ENCODE data around the gene MYOF.
"Not testable (repeated sequence)": the region's sequence is repeated elsewhere in the genome, so short reads cannot be mapped to it uniquely, and the experiment has no call there.

- TF ChIP-seq, protein P1, sequence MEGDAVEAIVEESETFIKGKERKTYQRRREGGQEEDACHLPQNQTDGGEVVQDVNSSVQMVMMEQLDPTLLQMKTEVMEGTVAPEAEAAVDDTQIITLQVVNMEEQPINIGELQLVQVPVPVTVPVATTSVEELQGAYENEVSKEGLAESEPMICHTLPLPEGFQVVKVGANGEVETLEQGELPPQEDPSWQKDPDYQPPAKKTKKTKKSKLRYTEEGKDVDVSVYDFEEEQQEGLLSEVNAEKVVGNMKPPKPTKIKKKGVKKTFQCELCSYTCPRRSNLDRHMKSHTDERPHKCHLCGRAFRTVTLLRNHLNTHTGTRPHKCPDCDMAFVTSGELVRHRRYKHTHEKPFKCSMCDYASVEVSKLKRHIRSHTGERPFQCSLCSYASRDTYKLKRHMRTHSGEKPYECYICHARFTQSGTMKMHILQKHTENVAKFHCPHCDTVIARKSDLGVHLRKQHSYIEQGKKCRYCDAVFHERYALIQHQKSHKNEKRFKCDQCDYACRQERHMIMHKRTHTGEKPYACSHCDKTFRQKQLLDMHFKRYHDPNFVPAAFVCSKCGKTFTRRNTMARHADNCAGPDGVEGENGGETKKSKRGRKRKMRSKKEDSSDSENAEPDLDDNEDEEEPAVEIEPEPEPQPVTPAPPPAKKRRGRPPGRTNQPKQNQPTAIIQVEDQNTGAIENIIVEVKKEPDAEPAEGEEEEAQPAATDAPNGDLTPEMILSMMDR (IDR thresholded peaks at IDR 0.05), result not testable (repeated sequence)
- TF ChIP-seq POLR2A (IDR thresholded peaks at IDR 0.05), result not testable (repeated sequence)
These were observed 63.1 kb downstream of the MYOF start for GRCh38 chr10:93419016-93419415.
